CD4-positive, alpha-beta T cell treated with Interleukin-4 for 4 hours (primary cell): ENCODE measurements around the gene CFAP46.

Source experiments
- DNase-seq: peaks from one replicate; pipeline ENCODE4 v3.0.0-alpha.2; 2020

CFAP46 gene

GRCh38 chr10:132879408-132880127 is 62.8 kb downstream of the CFAP46 start:
- no peak for DNase-seq

- DNase-seq = no peak
Observed at GRCh38 chr10:132878730-132879407, 63.5 kb downstream of the CFAP46 start.

DNA sequence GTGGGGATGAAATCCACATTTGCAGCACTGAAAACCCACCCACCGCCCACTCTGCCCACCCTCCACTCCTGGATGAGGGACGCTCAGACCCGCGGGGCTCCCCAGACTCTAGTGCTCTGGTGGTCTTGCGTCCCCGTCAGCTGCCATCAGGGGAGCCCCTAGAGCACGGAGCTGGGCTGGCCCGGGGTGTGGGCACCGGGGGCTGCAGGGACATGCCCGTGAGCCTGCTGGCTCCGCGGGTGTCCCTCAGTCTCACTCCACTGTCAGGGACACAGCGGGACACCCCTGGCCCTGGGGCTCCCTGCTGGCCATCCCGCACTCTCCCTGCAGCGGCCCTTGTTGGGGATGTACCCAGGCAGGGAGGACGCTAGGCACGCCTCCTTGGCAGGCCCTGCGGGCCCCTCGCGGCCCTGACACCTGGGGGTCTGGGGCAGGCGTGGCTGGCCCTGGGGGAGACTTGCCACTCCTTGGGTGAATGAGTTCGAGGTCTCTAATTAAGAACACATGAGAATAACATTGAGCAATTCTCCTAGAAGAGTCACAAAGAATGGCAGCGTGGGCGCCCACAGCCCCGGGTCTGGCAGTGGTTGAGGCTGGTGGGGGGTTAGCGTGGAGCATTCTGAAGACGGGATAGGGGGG is 64.2 kb downstream of the CFAP46 start:
- no peak for DNase-seq

- DNase-seq = no peak
Observed at GRCh38 chr10:132877473-132877872, 64.9 kb downstream of the CFAP46 start.

- no peak for DNase-seq
Observed at GRCh38 chr10:132876993-132877431, 65.4 kb downstream of the CFAP46 start.

GRCh38 chr10:132876131-132876860 is 66.1 kb downstream of the CFAP46 start:
- no peak for DNase-seq

DNA sequence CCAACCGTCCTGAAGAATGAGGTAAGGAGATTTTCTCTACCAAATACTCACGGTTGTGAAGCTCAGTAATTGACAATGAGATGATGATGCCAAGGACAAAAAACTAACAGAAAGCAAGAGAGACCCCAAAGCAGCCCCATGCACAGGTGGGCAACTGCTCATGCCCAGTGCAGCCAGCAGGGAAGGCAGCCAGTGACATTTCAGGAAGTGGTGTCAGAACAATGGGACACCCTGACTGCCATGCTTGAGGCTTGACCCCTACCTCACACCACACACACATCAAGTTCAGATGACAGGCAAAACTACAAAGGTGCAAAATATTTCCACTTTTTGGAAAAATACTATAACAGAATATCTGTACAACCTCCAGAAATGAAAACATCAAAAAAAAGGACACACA is 66.9 kb downstream of the CFAP46 start:
- no peak for DNase-seq

GRCh38 chr10:132873395-132873794 is 69.0 kb downstream of the CFAP46 start:
- DNase-seq = no peak

DNA sequence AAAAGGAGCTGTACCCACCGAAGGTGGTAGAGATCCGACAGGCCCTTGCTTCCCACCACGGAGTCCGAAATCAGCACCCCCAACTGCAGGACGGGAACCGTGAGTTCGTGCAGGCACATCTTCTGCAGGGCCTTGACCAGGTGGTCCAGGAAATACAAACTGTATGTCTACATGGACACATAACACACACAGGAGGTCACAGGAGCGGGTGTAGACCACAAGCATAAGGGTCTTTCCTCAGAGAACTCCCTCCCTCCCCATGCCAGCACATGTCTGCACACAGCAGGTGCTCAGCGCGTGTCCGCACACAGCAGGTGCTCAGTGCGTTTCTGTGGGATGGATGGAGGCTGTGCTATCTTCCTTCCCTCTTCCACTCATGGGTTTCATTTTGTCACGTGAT is 69.7 kb downstream of the CFAP46 start:
- DNase-seq = no peak

GRCh38 chr10:132870426-132870825 is 71.9 kb downstream of the CFAP46 start:
- DNase-seq = no peak

GRCh38 chr10:132869621-132870020 is 72.7 kb downstream of the CFAP46 start:
- DNase-seq = no peak

DNA sequence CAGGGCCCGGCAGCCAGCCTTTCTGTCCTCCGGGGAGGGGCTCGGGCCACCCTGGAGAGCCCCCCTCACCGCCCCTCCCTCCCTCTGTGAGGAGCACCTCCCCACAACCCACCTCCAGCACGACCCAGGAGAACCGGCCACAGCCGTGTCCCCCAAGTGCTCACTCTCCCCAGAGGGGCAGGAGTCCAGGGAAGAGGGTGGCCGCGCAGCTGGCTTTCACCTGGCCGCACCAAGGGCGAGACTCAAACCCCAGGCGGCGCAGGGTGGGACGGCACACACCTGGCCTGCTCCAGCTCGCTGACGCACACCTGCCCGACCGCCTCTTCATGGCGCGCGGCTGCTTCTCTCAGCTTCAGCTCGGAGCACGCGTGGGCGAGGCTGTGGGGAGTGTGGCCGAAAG is 73.4 kb downstream of the CFAP46 start:
- no peak for DNase-seq

DNA sequence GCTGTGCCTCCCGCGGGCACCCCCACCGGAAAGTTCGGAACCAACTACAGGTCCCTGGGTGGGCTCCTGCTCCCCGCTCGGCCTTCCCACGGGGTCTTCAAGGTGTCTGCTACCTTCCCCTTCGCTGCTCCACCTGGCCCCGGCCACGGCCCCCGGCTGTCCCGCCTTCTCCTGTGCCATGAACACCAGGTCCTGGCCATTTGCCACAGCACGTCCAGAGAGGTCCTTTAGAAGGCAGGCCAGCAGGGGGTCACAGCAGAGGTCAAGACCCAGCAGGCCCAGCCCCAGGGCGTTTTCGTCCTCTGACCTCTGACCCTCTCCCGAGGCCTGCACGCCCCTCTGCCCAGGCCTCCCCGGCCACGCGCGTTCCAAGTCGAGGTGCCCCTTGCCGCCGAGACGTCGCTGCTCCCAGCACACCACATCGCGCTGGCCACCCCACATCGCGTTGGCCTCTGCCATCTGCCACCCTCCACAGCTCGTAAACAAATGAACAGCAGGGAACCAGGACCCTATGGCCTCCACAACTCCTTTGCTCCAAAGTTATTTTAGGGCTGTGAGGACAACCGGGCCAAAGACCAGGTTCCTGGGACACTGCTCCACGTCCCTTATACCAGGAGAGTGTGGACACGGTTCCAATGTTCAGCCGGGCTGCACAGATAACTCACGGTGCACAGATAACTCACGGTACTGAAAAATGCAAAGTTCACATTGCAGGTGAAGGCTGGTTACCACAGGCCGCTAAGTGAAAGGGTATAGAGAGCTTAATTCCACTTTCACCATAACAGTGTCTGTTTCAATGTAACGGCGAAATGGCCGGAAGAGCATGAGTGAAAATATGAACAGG is 74.3 kb downstream of the CFAP46 start:
- no peak for DNase-seq

GRCh38 chr10:132866601-132867381 is 75.6 kb downstream of the CFAP46 start:
- DNase-seq = no peak

GRCh38 chr10:132865851-132866600 is 76.3 kb downstream of the CFAP46 start:
- DNase-seq = no peak

DNA sequence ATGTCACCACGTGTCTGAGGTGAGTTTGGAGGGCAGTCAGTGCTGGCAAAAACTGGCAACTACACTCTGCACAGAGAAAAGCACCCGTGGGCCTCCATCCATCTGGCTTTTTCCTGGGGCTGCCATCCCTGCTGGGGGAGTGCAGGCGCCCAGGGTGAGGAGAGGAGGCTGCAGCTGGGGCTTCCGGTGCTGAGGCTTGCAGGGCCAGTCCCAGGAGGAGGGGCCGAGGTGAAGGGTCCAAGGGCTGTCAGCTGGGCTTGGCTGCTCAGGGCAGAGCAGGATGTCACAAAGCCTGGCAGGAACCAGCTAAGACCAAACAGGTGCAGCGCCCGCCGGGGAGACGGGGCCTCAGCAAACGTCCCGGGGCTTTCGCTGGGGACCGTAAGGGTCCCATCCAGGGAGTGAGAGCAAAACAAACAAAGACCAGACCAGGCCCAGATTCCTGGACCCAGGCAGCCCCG is 77.2 kb downstream of the CFAP46 start:
- no peak for DNase-seq

- DNase-seq = no peak
Observed at GRCh38 chr10:132862485-132863420, 79.6 kb downstream of the CFAP46 start.

- DNase-seq = no peak
Observed at GRCh38 chr10:132861884-132862461, 80.4 kb downstream of the CFAP46 start.

GRCh38 chr10:132861116-132861691 is 81.2 kb downstream of the CFAP46 start:
- no peak for DNase-seq
